H1 (cell line): ENCODE data around the gene SLC25A52. TPM values are rescaled to one million over a fixed set of nuclear protein-coding genes. Genes with fewer than 3 reads are reported as not detected.

Source experiments
- BACH1 ChIP-seq: IDR thresholded peaks from 2 replicates; pipeline ENCODE4 v1.6.1; 2012; ENCODE audit warnings: low read length, improper control_type of control experiment
- CHD1 ChIP-seq: IDR thresholded peaks from 2 replicates; pipeline ENCODE4 v1.6.1; 2012; ENCODE audit warnings: low read depth, low read length, improper control_type of control experiment
- CTBP2 ChIP-seq: IDR thresholded peaks from 2 replicates; pipeline ENCODE4 v1.7.0; 2011; ENCODE audit warnings: borderline replicate concordance, mild to moderate bottlenecking, moderate library complexity, mixed read lengths, low read length; ENCODE audit not compliant: insufficient read depth, insufficient read length
- PHF8 ChIP-seq: fragments of 200-600 bp; sonication (generic); conservative IDR thresholded peaks from 2 replicates; pipeline ENCODE4 v1.7.1; 2012; ENCODE audit warnings: low read depth, mild to moderate bottlenecking, inconsistent platforms, low read length, moderate library complexity
- RFX5 ChIP-seq: IDR thresholded peaks from 2 replicates; pipeline ENCODE4 v1.6.1; 2011; ENCODE audit warnings: low read depth, low read length, improper control_type of control experiment, borderline replicate concordance
- RXRA ChIP-seq: IDR thresholded peaks from 2 replicates; pipeline ENCODE4 v1.6.1; 2011; ENCODE audit warnings: low read depth, mild to moderate bottlenecking, low read length, moderate library complexity; ENCODE audit not compliant: insufficient read depth
- TAF1 ChIP-seq: IDR thresholded peaks from 2 replicates; pipeline ENCODE4 v1.6.1; 2011; ENCODE audit warnings: mild to moderate bottlenecking, low read depth, low read length
- polyA plus RNA-seq, 7 experiments: library from polyadenylated mRNA; depleted of rRNA in 3 of 7; stranded (reverse) in 5 of 7; unstranded in 2 of 7; fragments of >200 nt in 5 of 7; fragments of 200-250 nt in 2 of 7; gene quantifications; 1 replicate in 5 of 7; 2 replicates in 1 of 7; 4 replicates in 1 of 7; pipeline versions ENCODE4 v1.2.1 to v1.2.3, GENCODE V29; 2011 to 2013; ENCODE audit warnings: missing spikeins in 2 of 7, mixed read lengths in 2 of 7
- total RNA-seq: library from RNA; stranded (reverse); fragmentation: NEBNext Ultra II Directional; extraction: Animal tissue kit (Norgen Biotek cat#: 25700); gene quantifications from 2 replicates; pipeline ENCODE4 v1.2.1, GENCODE V29; 2021

The SLC25A52 gene
- total and polyA plus RNA-seq, 2 of the 8 experiments (the other 6 are each of a cell fraction or from before 2014, with no cell fraction given) = not detected

DNA sequence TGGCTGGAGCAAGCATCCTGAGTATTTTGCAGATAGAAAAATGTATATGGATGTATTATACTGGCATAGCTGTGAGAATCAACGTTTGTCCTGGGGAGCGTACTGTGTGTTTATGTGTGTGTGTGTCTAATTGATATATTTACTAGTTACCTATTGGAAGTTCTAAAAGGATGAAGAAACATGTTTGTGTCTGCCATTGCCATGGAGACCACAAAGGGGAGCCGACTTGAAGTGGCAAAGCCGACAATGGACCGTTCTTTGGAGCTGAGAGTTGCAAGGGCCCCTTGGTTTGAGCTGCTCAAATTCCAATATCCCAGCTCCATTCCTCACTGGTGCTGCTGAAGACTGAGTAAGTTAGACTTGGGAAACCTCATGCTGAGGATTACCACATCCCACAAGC is 14.3 kb upstream of the SLC25A52 start (continued):
- no peak for TF ChIP-seq RXRA
- no peak for TF ChIP-seq CTBP2
- no peak for TF ChIP-seq TAF1
- TF ChIP-seq PHF8 = no peak
- TF ChIP-seq RFX5 = no peak
- no peak for TF ChIP-seq CHD1
- TF ChIP-seq BACH1 = no peak
